Progenitor cell of endocrine pancreas (in vitro differentiated cells): ENCODE data around the gene PSMB8. TPM values are rescaled to one million over a fixed set of nuclear protein-coding genes. Genes with fewer than 3 reads are reported as not detected.
A peak's percentile ranks its signal among the peaks of the same experiment; 100 is the strongest.

Source experiments
- DNase-seq: peaks from one replicate; pipeline ENCODE4 v3.0.0; 2021; ENCODE audit warnings: low spot score; ENCODE audit not compliant: unreplicated experiment
- H3K27ac Mint-ChIP-seq: 2 replicates; pipeline ENCODE4 v1.8.0; 2021; ENCODE audit warnings: mild to moderate bottlenecking, moderate library complexity, mixed read lengths
- H3K27me3 Mint-ChIP-seq: 2 replicates; pipeline ENCODE4 v1.8.0; 2021; ENCODE audit warnings: mixed read lengths
- H3K36me3 Mint-ChIP-seq: 2 replicates; pipeline ENCODE4 v1.8.0; 2022; ENCODE audit warnings: mixed read lengths; ENCODE audit not compliant: insufficient read depth
- H3K4me1 Mint-ChIP-seq: 2 replicates; pipeline ENCODE4 v1.8.0; 2021; ENCODE audit warnings: low read depth, mixed read lengths
- H3K4me3 Mint-ChIP-seq: 2 replicates; pipeline ENCODE4 v1.8.0; 2021; ENCODE audit warnings: low read depth, mild to moderate bottlenecking, moderate library complexity, mixed read lengths
- H3K9me3 Mint-ChIP-seq: 2 replicates; pipeline ENCODE4 v1.8.0; 2021; ENCODE audit warnings: low read depth, mixed read lengths
- total RNA-seq: library from RNA; stranded (reverse); gene quantifications from 2 replicates; pipeline ENCODE4 v1.2.1, GENCODE V29; 2021
- TF ChIP-seq, protein P1 (sequence below): fragments of 200-600 bp; sonication (generic); IDR thresholded peaks from one replicate; pipeline ENCODE4 v1.5.0; 2021; ENCODE audit warnings: antibody characterized with exemption, mild to moderate bottlenecking; ENCODE audit not compliant: unreplicated experiment

PSMB8 gene
- total RNA-seq, 1 donor from 2014 or later, result 0.29 TPM

DNA sequence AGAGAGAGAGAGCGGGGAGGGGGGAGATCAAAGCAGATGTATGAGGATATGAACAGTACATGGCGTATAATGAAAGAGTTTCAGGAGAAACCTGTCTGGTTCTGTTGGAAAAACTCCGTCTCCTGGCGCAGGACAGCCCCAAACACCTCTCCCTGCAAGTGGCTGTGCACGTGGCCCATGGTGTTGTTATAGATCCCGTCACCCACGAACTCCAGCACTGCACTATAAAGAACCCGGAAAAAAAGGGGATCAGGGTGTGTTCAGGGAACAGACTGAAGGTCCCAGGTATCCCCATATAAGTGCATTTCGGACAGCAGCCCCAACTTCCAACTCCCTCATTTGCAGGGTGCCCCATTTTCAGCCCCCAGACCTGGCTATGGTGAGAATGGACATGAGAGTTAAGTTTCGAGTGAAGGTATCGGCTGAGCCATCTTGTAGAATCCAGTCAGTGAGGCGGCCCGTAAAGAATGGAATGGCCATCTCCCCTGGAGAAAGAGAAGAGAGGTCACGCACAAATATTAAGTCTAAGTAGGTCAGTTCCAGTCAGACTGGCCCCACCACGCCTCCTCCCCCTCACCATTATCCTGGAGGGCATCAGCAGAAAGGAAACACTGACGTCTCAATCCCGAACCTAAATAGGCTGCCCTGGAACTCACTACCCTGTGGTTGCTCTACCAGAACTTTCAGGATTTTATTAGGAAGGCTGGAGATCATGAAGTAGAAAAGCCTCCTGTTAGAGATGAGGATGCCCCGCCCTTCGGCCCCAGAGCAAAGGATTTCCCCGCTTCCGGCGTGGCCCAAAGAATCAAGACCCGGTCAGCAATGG lies 8.4 kb upstream of the PSMB8 start:
- no peak for DNase-seq
- TF ChIP-seq, protein P1, sequence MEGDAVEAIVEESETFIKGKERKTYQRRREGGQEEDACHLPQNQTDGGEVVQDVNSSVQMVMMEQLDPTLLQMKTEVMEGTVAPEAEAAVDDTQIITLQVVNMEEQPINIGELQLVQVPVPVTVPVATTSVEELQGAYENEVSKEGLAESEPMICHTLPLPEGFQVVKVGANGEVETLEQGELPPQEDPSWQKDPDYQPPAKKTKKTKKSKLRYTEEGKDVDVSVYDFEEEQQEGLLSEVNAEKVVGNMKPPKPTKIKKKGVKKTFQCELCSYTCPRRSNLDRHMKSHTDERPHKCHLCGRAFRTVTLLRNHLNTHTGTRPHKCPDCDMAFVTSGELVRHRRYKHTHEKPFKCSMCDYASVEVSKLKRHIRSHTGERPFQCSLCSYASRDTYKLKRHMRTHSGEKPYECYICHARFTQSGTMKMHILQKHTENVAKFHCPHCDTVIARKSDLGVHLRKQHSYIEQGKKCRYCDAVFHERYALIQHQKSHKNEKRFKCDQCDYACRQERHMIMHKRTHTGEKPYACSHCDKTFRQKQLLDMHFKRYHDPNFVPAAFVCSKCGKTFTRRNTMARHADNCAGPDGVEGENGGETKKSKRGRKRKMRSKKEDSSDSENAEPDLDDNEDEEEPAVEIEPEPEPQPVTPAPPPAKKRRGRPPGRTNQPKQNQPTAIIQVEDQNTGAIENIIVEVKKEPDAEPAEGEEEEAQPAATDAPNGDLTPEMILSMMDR, result no peak
- Mint-ChIP-seq H3K4me1 (peaks cover 7% of the 10 kb centered on the region), H3K36me3 (no peaks in the 10 kb centered on the region), H3K4me3 (peak overlapping the region; percentile 82), H3K27me3 (peaks cover 92% of the 10 kb centered on the region), H3K27ac (no peak overlapping the region), H3K9me3 (no peaks in the 10 kb centered on the region)

DNA sequence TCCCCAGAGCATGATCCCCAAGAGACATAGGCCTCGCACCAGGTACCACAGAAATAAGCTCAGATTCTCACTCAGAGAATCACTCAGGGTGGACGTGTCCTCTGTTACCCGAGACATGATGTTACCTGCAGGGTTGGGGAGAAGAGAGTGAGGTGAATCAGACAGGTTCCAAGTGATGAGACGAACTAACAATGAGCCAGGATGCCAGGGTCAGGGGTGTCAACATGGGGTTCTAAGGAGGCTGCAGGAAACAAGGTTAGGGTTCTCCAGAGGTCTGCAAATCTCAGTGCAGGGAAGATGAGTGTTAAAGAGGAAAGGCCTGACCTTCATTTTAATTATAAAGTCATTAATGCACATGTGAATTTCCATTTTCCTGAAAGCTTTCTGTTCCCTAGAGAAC lies 7.2 kb upstream of the PSMB8 start:
- no peaks in the 10 kb centered on the region for H3K36me3 Mint-ChIP-seq
- peaks cover 7% of the 10 kb centered on the region for H3K4me1 Mint-ChIP-seq
- TF ChIP-seq, protein P1, result no peak
- no peaks in the 10 kb centered on the region for H3K9me3 Mint-ChIP-seq
- no peak for DNase-seq
- peaks cover 90% of the 10 kb centered on the region for H3K27me3 Mint-ChIP-seq
- H3K4me3 Mint-ChIP-seq, result no peak overlapping the region
- no peak overlapping the region for H3K27ac Mint-ChIP-seq

DNA sequence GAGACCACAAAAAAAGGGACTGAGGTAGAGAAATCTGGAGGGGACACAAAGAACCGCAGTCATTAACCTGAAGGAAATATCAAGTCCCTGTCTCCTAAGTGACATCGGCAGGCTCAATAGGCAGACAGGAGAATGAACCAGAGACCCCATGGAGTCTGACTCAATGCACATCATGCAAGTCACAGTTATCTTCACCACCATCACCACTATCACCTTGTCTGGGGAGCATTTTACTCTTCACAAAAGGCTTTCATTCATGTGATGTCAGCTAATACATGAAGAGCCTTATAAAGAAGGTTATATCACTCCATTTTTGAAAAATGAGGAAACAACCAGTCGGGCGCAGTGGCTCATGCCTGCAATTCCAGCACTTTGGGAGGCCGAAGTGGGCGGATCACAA lies 5.3 kb upstream of the PSMB8 start:
- Mint-ChIP-seq H3K9me3 (no peaks in the 10 kb centered on the region), H3K4me1 (peaks cover 9% of the 10 kb centered on the region), H3K27ac (no peak overlapping the region), H3K4me3 (no peak overlapping the region), H3K36me3 (no peaks in the 10 kb centered on the region), H3K27me3 (peaks cover 90% of the 10 kb centered on the region)
- TF ChIP-seq, protein P1, result no peak
- no peak for DNase-seq

DNA sequence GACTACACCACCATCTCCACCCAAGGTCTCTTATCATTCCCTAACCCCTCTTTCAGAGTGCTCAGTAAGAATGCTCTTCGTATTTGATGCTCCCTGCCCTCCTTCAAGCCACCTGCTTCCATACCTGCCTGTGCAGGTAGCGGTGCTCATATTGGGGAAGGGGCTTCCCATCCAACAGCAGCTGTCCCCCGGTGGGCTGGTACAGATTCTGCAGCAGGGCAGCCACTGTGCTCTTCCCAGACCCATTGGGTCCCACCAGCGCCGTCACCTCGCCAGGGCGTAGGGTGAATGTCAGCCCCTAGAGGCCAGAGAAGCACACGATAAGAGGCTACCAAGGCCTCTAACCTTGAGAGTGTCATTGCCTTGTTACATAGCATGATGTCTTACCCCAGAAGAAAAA lies 3.9 kb upstream of the PSMB8 start:
- H3K36me3 Mint-ChIP-seq, result no peaks in the 10 kb centered on the region
- H3K27me3 Mint-ChIP-seq, result peaks cover 95% of the 10 kb centered on the region
- no peak for DNase-seq
- H3K4me3 Mint-ChIP-seq, result no peak overlapping the region
- peaks cover 8% of the 10 kb centered on the region for H3K4me1 Mint-ChIP-seq
- no peak overlapping the region for H3K27ac Mint-ChIP-seq
- no peaks in the 10 kb centered on the region for H3K9me3 Mint-ChIP-seq
- TF ChIP-seq, protein P1, result no peak

DNA sequence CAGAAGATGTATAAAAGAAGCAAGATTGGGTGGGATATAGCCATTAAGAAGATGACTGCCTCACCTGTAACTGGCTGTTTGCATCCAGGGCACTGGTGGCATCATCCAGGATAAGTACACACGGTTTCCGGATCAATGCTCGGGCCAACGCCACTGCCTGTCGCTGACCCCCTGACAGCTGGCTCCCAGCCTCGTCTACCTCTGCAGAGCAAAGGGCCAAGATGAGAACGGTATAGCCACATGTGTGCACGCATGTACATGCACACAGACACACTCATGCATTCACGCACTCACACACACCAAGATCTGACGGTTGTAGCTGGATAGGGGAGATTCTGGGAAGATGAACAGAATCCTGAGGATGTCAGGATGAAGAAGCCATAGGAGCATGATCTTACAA lies 3.2 kb upstream of the PSMB8 start:
- TF ChIP-seq, protein P1, result no peak
- peaks cover 8% of the 10 kb centered on the region for H3K4me1 Mint-ChIP-seq

More for the DNA sequence above, 3.2 kb upstream of the PSMB8 start:
- no peak overlapping the region for H3K4me3 Mint-ChIP-seq
- H3K27me3 Mint-ChIP-seq, result peaks cover 95% of the 10 kb centered on the region
- DNase-seq, result no peak
- no peak overlapping the region for H3K27ac Mint-ChIP-seq
- H3K9me3 Mint-ChIP-seq, result no peaks in the 10 kb centered on the region
- no peaks in the 10 kb centered on the region for H3K36me3 Mint-ChIP-seq
